Mucosa of descending colon (tissue), 3 donors: ENCODE measurements around the gene NPBWR2. TPM values are rescaled to one million over a fixed set of nuclear protein-coding genes. Genes with fewer than 3 reads are reported as not detected.

Experiments
- ATAC-seq: fragments of 200-7000 bp; cut with Tn5 transposase; one replicate; pipeline ENCODE4 v1.9.1; 2020; ENCODE audit warnings: mild to moderate bottlenecking, moderate library complexity
- DNase-seq, 3 donors: peaks; one replicate each; pipeline ENCODE4 v3.0.0-alpha.2; 2020
- H3K36me3 ChIP-seq: fragments of 200-600 bp; one replicate; pipeline ENCODE4 v1.8.0; 2021; ENCODE audit warnings: low read depth, mild to moderate bottlenecking
- H3K4me1 ChIP-seq: fragments of 200-600 bp; one replicate; pipeline ENCODE4 v1.8.0; 2021; ENCODE audit warnings: low read depth, mild to moderate bottlenecking
- H3K4me3 ChIP-seq: fragments of 200-600 bp; one replicate; pipeline ENCODE4 v1.8.0; 2021; ENCODE audit warnings: mild to moderate bottlenecking
- H3K9me3 ChIP-seq: fragments of 200-600 bp; one replicate; pipeline ENCODE4 v1.8.0; 2021; ENCODE audit warnings: mild to moderate bottlenecking
- CTCF ChIP-seq: fragments of 200-600 bp; IDR thresholded peaks from one replicate; pipeline ENCODE4 v1.8.0; 2022; ENCODE audit warnings: antibody characterized with exemption, mild to moderate bottlenecking
- intact Hi-C, 2 donors: fragments of 100-400 bp; cut with DNase I in 1 of 2; cut with micrococcal nuclease in 1 of 2; formaldehyde crosslinking; loops; one replicate each; pipeline versions ENCODE4 v1.11.0 to v1.11.1; 2022; cut with DNase I, micrococcal nuclease
- total RNA-seq, 3 donors: library from RNA; stranded (reverse); fragmentation: NEBNext Ultra II Directional in 2 of 3; extraction: Animal tissue kit (Norgen Biotek cat#: 25700) in 2 of 3; gene quantifications; one replicate each; pipeline versions ENCODE4 v1.2.1 to v1.2.4, GENCODE V29; 2021 to 2023
- donor health status: DM: no; HTN: no; CAD: no; lungs with moderate emphysema.
- donor health status: DM: no; HTN: no; CAD: no.
- donor health status: DM: no; HTN: yes; CAD: no.

NPBWR2 gene
- total RNA-seq, 3 donors from 2014 or later = not detected

- H3K4me3 ChIP-seq = peak within 1 kb of the TSS; percentile 42
- intact Hi-C loops = no loop called here
- H3K9me3 ChIP-seq = no peaks in the 10 kb centered on the region
- TF ChIP-seq CTCF = no peak
- peaks cover 18% of the 10 kb centered on the region for H3K4me1 ChIP-seq
- ATAC-seq (peak; percentile 52), DNase-seq (peak; percentile 71 to 89 (median 82))
- no peaks in the 10 kb centered on the region for H3K36me3 ChIP-seq
These were observed 27.9 kb downstream of the NPBWR2 start, which contains the start of gene RGS19 for GRCh38 chr20:64079273-64080012. TSS of gene RGS19 (minus strand) at chr20:64079518. CDS start at chr20:64076886, 2,632 bp downstream.

- intact Hi-C loops = no loop called here
- no peak for ATAC-seq
These were observed 28.5 kb downstream of the NPBWR2 start for GRCh38 chr20:64078934-64079272.

GRCh38 chr20:64077876-64078551 is 29.4 kb downstream of the NPBWR2 start:
- intact Hi-C loops = no loop called here
- ATAC-seq (peak; percentile 58), DNase-seq (peak in 2 of 3 donors; percentile 54 to 86)
- no peaks in the 10 kb centered on the region for H3K36me3 ChIP-seq
- H3K4me3 ChIP-seq = no peak overlapping the region
- peaks cover 12% of the 10 kb centered on the region for H3K4me1 ChIP-seq
- TF ChIP-seq CTCF = no peak
- H3K9me3 ChIP-seq = no peaks in the 10 kb centered on the region

More at GRCh38 chr20:64078934-64079272, 28.5 kb downstream of the NPBWR2 start:
- H3K36me3 ChIP-seq = no peaks in the 10 kb centered on the region
- H3K4me1 ChIP-seq = peaks cover 14% of the 10 kb centered on the region
- peak overlapping the region; percentile 42 for H3K4me3 ChIP-seq
- no peak for DNase-seq
- no peak for TF ChIP-seq CTCF
- H3K9me3 ChIP-seq = no peaks in the 10 kb centered on the region

DNA sequence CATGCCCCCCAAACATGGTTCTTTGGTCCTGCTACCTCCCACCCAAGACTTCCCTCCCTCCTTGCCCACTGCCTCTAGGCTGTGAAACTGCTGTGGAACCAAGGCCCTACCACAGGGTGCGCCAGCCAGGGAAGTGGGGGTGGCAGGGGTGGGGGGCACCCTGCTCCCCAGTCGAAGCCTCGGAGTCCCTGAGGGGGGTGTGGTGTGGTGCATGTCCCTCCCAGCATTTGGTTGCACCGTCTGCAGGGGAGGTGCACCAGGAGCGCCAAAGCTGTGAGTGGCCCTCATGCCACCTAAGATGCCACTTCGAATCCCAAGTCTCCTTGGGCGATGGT is 29.9 kb downstream of the NPBWR2 start:
- no peak for ATAC-seq
- intact Hi-C loops = no loop called here
- TF ChIP-seq CTCF = no peak
- H3K4me1 ChIP-seq = peaks cover 12% of the 10 kb centered on the region
- no peaks in the 10 kb centered on the region for H3K36me3 ChIP-seq
- H3K9me3 ChIP-seq = no peaks in the 10 kb centered on the region
- no peak for DNase-seq
- H3K4me3 ChIP-seq = no peak overlapping the region

DNA sequence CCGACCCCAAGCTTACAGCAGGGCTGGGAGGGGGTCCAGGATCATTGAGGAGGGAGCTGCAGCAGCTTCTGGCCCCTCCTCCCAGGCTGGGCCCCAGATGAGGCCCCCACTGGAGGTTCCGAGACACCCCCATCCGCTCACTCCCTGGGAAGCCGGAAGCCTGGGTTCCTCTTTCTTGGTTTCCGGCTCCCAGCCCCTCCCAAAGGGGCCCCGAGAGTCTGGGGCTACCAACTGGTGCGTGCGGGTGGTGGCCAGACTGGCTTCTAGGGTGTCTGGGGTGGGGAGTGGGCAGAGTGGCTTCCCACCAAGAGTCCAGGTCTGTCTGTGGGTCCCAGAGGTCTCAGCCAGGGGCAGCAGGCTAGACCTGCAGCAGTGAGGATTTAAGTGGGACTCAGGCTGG is 30.3 kb downstream of the NPBWR2 start:
- H3K4me1 ChIP-seq = peaks cover 12% of the 10 kb centered on the region
- no peaks in the 10 kb centered on the region for H3K36me3 ChIP-seq
- H3K4me3 ChIP-seq = no peak overlapping the region
- TF ChIP-seq CTCF = no peak
- H3K9me3 ChIP-seq = no peaks in the 10 kb centered on the region
- DNase-seq (peak in 1 of 3 donors; percentile 82), ATAC-seq (peak; percentile 33)
- intact Hi-C loops = no loop called here
